T-cell (primary cell): ENCODE results near the gene OR4N2. TPM values are rescaled to one million over a fixed set of nuclear protein-coding genes. Genes with fewer than 3 reads are reported as not detected.
"Not testable (repeated sequence)": the region's sequence is repeated elsewhere in the genome, so short reads cannot be mapped to it uniquely, and the experiment has no call there.

Experiments
- ATAC-seq, 4 experiments: fragments of 200-7000 bp in 3 of 4; fragments of 150-1000 bp in 1 of 4; cut with Tn5 transposase; replicated peaks in 1 of 4; 1 replicate in 3 of 4; 2 replicates in 1 of 4; pipeline ENCODE4 v1.10.0; 2021; ENCODE audit warnings: moderate library complexity in 3 of 4, mild to moderate bottlenecking in 2 of 4, moderate number of reproducible peaks in 1 of 4
- CTCF ChIA-PET, 2 donors: fragments of 300-600 bp; sonication (Branson Sonifier 250); formaldehyde crosslinking; loops; one replicate each; lab custom pipeline; 2022; ENCODE audit warnings: antibody characterized with exemption in 2 of 2; lab: Charles Lee
- POLR2A ChIA-PET, 2 donors: fragments of 300-600 bp; sonication (Branson Sonifier 250); formaldehyde crosslinking; loops; one replicate each; lab custom pipeline; 2022; ENCODE audit warnings: antibody characterized with exemption in 2 of 2; lab: Charles Lee
- DNase-seq, 35 experiments: peaks; one replicate each; pipeline versions ENCODE4 v3.0.0 to v3.0.0-alpha.2; 2013 to 2023
- H3K27ac ChIP-seq: one replicate; pipeline ENCODE4 v1.5.1; 2013; ENCODE audit warnings: low read length
- H3K27me3 ChIP-seq, 2 experiments: replicated peaks in 1 of 2; 1 replicate in 1 of 2; 2 replicates in 1 of 2; pipeline versions ENCODE4 v1.6.1 to v1.7.0; 2013; ENCODE audit warnings: low read length in 1 of 2, mixed read lengths in 1 of 2; ENCODE audit not compliant: control insufficient read depth in 2 of 2, insufficient read depth in 2 of 2; ENCODE audit errors: extremely low read depth in 1 of 2
- H3K36me3 ChIP-seq, 2 donors: 1 replicate in 1 of 2; 2 replicates in 1 of 2; pipeline versions ENCODE4 v1.6.1 to v1.7.0; 2013; ENCODE audit warnings: low read length in 1 of 2; ENCODE audit not compliant: control insufficient read depth in 2 of 2, insufficient read depth in 1 of 2; ENCODE audit errors: extremely low read depth in 1 of 2
- H3K4me1 ChIP-seq, 2 experiments: 1 replicate in 1 of 2; 2 replicates in 1 of 2; pipeline versions ENCODE4 v1.6.1 to v1.7.0; 2013; ENCODE audit warnings: low read length in 2 of 2, mixed read lengths in 1 of 2; ENCODE audit not compliant: insufficient read depth in 2 of 2, control insufficient read depth in 1 of 2; ENCODE audit errors: extremely low read depth in 1 of 2
- H3K4me3 ChIP-seq, 2 donors: 1 replicate in 1 of 2; 2 replicates in 1 of 2; pipeline versions ENCODE4 v1.5.1 to v1.7.0; 2013; ENCODE audit warnings: mild to moderate bottlenecking in 2 of 2, low read length in 1 of 2, moderate library complexity in 1 of 2; ENCODE audit not compliant: control insufficient read depth in 1 of 2; ENCODE audit errors: extremely low read depth in 1 of 2
- H3K9me3 ChIP-seq: 2 replicates; pipeline ENCODE4 v1.7.0; 2013
- H3K27ac Mint-ChIP-seq, 2 donors: one replicate each; pipeline ENCODE4 v1.8.0; 2020 to 2021; ENCODE audit warnings: mild to moderate bottlenecking in 2 of 2, mixed read lengths in 2 of 2
- H3K27me3 Mint-ChIP-seq, 2 donors: one replicate each; pipeline ENCODE4 v1.8.0; 2021 to 2022; ENCODE audit warnings: mixed read lengths in 2 of 2
- H3K36me3 Mint-ChIP-seq: one replicate; pipeline ENCODE4 v1.8.0; 2021; ENCODE audit warnings: mixed read lengths
- H3K4me1 Mint-ChIP-seq, 3 donors: one replicate each; pipeline ENCODE4 v1.8.0; 2020 to 2022; ENCODE audit warnings: mixed read lengths in 3 of 3, mild to moderate bottlenecking in 1 of 3
- H3K4me3 Mint-ChIP-seq, 3 donors: one replicate each; pipeline ENCODE4 v1.8.0; 2020 to 2022; ENCODE audit warnings: mild to moderate bottlenecking in 3 of 3, mixed read lengths in 3 of 3, moderate library complexity in 3 of 3
- H3K9me3 Mint-ChIP-seq, 3 donors: one replicate each; pipeline ENCODE4 v1.8.0; 2020 to 2022; ENCODE audit warnings: mixed read lengths in 3 of 3
- WGBS: methylation state at CpG from one replicate; pipeline ENCODE4 v1.1.5; 2013; ENCODE audit warnings: missing lambda C conversion rate; ENCODE audit not compliant: insufficient coverage; 5-methylcytosine and 5-hydroxymethylcytosine counted together
- total RNA-seq, 35 experiments: library from RNA in 6 of 35; stranded (reverse) in 6 of 35; fragments of 120-200 nt in 1 of 35; gene quantifications; one replicate each; pipeline versions ENCODE4 v1.2.1 to v1.2.4 and lab custom pipeline; 2013 to 2026

Gene OR4N2
- total RNA-seq, 5 donors from 2014 or later (not counting 1 experiment from before 2014, with no cell fraction given), result not detected

- Mint-ChIP-seq H3K27ac (no peak overlapping the region), H3K27me3 (no peaks in the 10 kb centered on the region), H3K4me1 (no peaks in the 10 kb centered on the region), H3K4me3 (no peak overlapping the region), H3K36me3 (no peaks in the 10 kb centered on the region), H3K9me3 (peaks cover 0 to 5% (median 4%) of the 10 kb centered on the region in 3 donors)
- Histone ChIP-seq H3K4me1 (no peaks in the 10 kb centered on the region), H3K27me3 (peaks cover 0 to 7% of the 10 kb centered on the region in 2 experiments), H3K36me3 (no peaks in the 10 kb centered on the region), H3K4me3 (no peak overlapping the region), H3K27ac (no peak overlapping the region), H3K9me3 (peaks cover 3% of the 10 kb centered on the region)
- ATAC-seq (peak in 2 of 4 experiments; percentile 25 to 26), DNase-seq (no peak)
- 80% methylated on average over 17 of the region's 17 CpGs for WGBS
- ChIA-PET CTCF (no interaction called here), POLR2A (no interaction called here)
Measured at GRCh38 chr14:19800282-19801117, 3.1 kb upstream of the OR4N2 start.

- H3K36me3 Mint-ChIP-seq, result no peaks in the 10 kb centered on the region
- no peaks in the 10 kb centered on the region for H3K4me1 Mint-ChIP-seq
- POLR2A ChIA-PET, result no interaction called here
- H3K27me3 Mint-ChIP-seq, result no peaks in the 10 kb centered on the region
- DNase-seq (no peak), ATAC-seq (peak in 1 of 4 experiments; percentile 19)
- 78% methylated on average over 10 of the region's 13 CpGs for WGBS
- no peak overlapping the region for H3K27ac Mint-ChIP-seq
- Histone ChIP-seq H3K27ac (no peak overlapping the region), H3K4me3 (no peak overlapping the region), H3K4me1 (no peaks in the 10 kb centered on the region), H3K36me3 (no peaks in the 10 kb centered on the region), H3K27me3 (peaks cover 0 to 7% of the 10 kb centered on the region in 2 experiments), H3K9me3 (peaks cover 3% of the 10 kb centered on the region)
- no peak overlapping the region for H3K4me3 Mint-ChIP-seq
- CTCF ChIA-PET, result no interaction called here
- peaks cover 0 to 5% (median 4%) of the 10 kb centered on the region in 3 donors for H3K9me3 Mint-ChIP-seq
Measured at GRCh38 chr14:19801118-19801464, 2.5 kb upstream of the OR4N2 start.

- POLR2A ChIA-PET, H3K4me3 Mint-ChIP-seq, H3K27me3 ChIP-seq, H3K9me3 ChIP-seq, CTCF ChIA-PET, H3K36me3 ChIP-seq, H3K4me3 ChIP-seq, H3K27ac ChIP-seq, H3K36me3 Mint-ChIP-seq, ATAC-seq, H3K27ac Mint-ChIP-seq, H3K4me1 ChIP-seq, H3K27me3 Mint-ChIP-seq, H3K4me1 Mint-ChIP-seq, DNase-seq: not testable (repeated sequence)
- peaks cover 2 to 11% (median 6%) of the 10 kb centered on the region in 3 donors for H3K9me3 Mint-ChIP-seq
- 35% methylated on average over 2 of the region's 4 CpGs for WGBS
Measured at GRCh38 chr14:19813171-19813920, 9.8 kb downstream of the OR4N2 start.

GRCh38 chr14:19819879-19820278 is 16.3 kb downstream of the OR4N2 start:
- H3K4me3 Mint-ChIP-seq, POLR2A ChIA-PET, H3K36me3 Mint-ChIP-seq, H3K27ac ChIP-seq, H3K27me3 Mint-ChIP-seq, H3K27ac Mint-ChIP-seq, H3K4me1 ChIP-seq, H3K9me3 ChIP-seq, H3K4me1 Mint-ChIP-seq, CTCF ChIA-PET, H3K4me3 ChIP-seq, H3K27me3 ChIP-seq, H3K36me3 ChIP-seq, ATAC-seq, DNase-seq: not testable (repeated sequence)
- no CpG with 5 or more reads among the region's 1 CpG for WGBS
- H3K9me3 Mint-ChIP-seq, result peaks cover 9 to 11% (median 10%) of the 10 kb centered on the region in 3 donors

- H3K36me3 ChIP-seq, H3K36me3 Mint-ChIP-seq, H3K27ac Mint-ChIP-seq, ATAC-seq, H3K27me3 Mint-ChIP-seq, H3K27me3 ChIP-seq, H3K4me1 Mint-ChIP-seq, DNase-seq, CTCF ChIA-PET, H3K4me3 Mint-ChIP-seq, H3K27ac ChIP-seq, H3K4me3 ChIP-seq, H3K9me3 ChIP-seq, POLR2A ChIA-PET, H3K4me1 ChIP-seq: not testable (repeated sequence)
- WGBS, result 64% methylated on average over 4 of the region's 6 CpGs
- H3K9me3 Mint-ChIP-seq, result peaks cover 9 to 11% (median 10%) of the 10 kb centered on the region in 3 donors
Measured at GRCh38 chr14:19821016-19821415, 17.4 kb downstream of the OR4N2 start.

GRCh38 chr14:19823178-19823577 is 19.6 kb downstream of the OR4N2 start:
- H3K27me3 Mint-ChIP-seq, result peaks cover 0 to 5% of the 10 kb centered on the region in 2 donors

More at GRCh38 chr14:19823178-19823577, 19.6 kb downstream of the OR4N2 start:
- WGBS, result no CpG with 5 or more reads among the region's 1 CpG
- CTCF ChIA-PET, result no interaction called here
- no peaks in the 10 kb centered on the region for H3K9me3 ChIP-seq
- H3K36me3 Mint-ChIP-seq, result no peaks in the 10 kb centered on the region
- H3K4me3 ChIP-seq, result no peak overlapping the region
- DNase-seq, result no peak
- H3K27me3 ChIP-seq, result no peaks in the 10 kb centered on the region
- H3K4me1 Mint-ChIP-seq, result no peaks in the 10 kb centered on the region
- no peak for ATAC-seq
- no peak overlapping the region for H3K27ac ChIP-seq
- no peak overlapping the region for H3K4me3 Mint-ChIP-seq
- no peak overlapping the region for H3K27ac Mint-ChIP-seq
- H3K36me3 ChIP-seq, result no peaks in the 10 kb centered on the region
- H3K4me1 ChIP-seq, result no peaks in the 10 kb centered on the region
- POLR2A ChIA-PET, result no interaction called here
- H3K9me3 Mint-ChIP-seq, result peaks cover 9 to 11% (median 10%) of the 10 kb centered on the region in 3 donors
